Dedifferentiated amniotic fluid mesenchymal stem cell (primary cell): ENCODE results near the gene EHMT1.
A peak's percentile ranks its signal among the peaks of the same experiment; 100 is the strongest.
"Not testable (repeated sequence)": the region's sequence is repeated elsewhere in the genome, so short reads cannot be mapped to it uniquely, and the experiment has no call there.

Experiments used
- DNase-seq: peaks from one replicate; pipeline ENCODE4 v3.0.0-alpha.2; 2016; ENCODE audit errors: extremely low spot score

EHMT1 gene

GRCh38 chr9:137590469-137591383 is 28.1 kb upstream of the EHMT1 start, which contains the start of gene ZMYND19:
Gene ZMYND19 (minus strand): TSS chr9:137590512. CDS start chr9:137590263, 249 bp downstream.
- peak; percentile 77 for DNase-seq

- no peak for DNase-seq
Observed at GRCh38 chr9:137592767-137593166, 26.0 kb upstream of the EHMT1 start.

DNA sequence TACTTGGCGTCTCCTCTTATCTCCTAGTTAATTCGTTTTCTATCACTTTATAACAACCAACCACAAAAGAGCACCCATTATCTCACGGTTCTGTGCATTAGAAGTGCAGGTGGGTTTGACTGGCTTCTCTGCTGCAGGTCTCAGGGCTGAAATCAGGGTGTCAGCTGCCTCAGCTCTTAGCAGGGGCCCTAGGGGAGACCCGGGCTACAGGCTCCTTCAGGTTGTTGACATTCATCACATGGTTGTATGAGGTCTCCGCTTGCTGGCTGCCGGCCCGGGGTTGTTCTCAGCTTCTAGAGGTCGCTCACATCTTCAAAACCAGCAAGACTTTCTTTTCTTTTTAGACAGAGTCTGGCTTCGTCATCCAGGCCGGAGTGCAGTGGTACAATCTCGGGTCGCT is 25.6 kb upstream of the EHMT1 start:
- no peak for DNase-seq

DNA sequence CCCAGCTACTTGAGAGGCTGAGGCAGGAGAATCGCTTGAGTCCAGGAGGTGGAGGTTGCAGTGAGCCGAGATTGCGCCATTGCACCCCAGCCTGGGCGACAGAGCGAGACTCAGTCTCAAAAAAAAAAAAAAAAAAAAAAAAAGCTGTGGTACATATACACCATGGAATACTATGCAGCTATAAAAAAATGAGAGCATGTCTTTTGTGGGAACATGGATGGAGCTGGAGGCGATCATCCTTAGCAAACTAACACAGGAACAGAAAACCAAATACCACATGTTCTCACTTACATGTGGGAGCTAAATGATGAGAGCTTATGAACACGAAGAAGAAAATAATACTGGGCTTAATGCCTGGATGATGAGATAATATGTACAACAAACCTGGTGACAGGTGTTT is 22.2 kb upstream of the EHMT1 start:
- DNase-seq: not testable (repeated sequence)

DNA sequence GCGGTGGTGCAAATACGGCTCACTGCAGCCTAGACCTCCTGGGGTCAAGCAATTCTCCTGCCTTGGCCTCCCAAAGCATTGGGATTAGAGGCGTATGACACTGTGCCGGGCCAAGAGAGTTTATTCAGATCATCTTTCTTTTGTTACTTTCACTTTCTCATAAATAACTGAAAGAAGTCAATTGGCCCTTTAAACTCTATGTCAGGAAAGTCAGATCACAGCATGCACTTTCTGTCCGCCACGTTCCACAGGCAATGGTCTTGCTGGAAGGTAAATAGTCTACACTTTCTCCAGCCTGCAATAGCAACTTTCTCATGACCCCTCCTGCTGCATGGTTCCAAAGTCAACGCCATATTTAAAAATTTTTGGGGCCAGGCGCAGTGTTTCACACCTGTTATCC is 19.9 kb upstream of the EHMT1 start:
- no peak for DNase-seq

DNA sequence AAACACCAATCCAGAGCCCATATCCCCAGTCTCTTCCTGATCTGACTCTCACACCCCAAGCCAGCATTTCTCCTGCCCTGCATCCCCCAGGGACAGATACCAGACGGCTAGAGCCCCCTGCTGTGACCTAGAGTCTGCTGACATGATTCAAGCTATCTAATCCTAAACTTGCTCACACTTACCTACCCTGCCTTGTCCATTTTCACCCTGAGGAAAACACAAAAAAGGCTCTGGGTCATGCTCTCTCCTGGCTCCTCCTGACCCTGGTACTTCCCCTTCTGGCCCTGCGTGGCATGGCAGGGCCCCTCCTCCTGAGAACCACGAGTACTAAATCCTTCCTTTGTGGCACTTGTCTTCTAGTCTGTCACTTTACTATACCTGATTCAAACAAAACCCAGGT is 16.1 kb upstream of the EHMT1 start:
- DNase-seq: no peak

- DNase-seq: no peak
Observed at GRCh38 chr9:137603879-137604278, 14.9 kb upstream of the EHMT1 start.

DNA sequence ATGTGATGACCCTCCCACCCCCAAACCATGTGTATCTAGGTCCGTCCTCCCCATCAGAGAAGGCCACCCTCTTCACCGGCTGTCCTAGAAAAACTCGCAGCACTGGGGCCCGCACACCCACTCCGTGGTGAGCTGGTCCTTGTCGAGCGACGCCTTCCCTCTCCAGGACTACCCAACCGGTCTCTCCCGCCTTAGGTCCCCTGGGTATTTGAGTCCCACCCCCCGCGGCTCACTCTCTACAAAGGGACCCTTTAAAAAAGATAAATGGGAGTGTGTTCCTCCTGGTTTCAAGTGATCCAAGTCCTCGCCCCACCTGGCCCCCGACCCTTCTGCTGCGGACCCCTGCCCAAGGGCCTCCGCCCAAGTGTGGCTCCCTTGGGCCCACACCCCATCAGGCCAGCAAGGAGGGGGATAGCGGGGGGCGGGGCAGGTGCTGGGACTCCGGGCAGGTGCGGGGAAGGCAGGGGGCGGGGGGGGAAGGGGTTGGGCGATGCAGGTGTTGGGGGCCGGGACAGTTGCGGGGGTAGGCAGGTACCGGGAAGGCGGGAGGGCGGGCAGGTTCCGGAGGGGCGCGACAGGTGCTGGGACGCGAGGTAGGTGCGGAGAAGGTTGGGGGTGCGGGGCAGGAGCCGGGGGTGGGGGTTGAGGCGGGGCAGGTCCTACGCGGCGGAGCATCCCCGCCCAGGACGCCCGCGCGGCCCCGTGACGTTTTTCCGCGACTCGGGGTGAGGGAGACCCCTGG is 14.3 kb upstream of the EHMT1 start:
- DNase-seq: no peak

- DNase-seq: peak; percentile 72
Observed at GRCh38 chr9:137605121-137606004, 13.4 kb upstream of the EHMT1 start, which contains the start of gene ARRDC1. Gene ARRDC1 (plus strand): TSS chr9:137605686. CDS start chr9:137605718, 32 bp downstream.

GRCh38 chr9:137606005-137606621 is 12.7 kb upstream of the EHMT1 start:
- no peak for DNase-seq

DNA sequence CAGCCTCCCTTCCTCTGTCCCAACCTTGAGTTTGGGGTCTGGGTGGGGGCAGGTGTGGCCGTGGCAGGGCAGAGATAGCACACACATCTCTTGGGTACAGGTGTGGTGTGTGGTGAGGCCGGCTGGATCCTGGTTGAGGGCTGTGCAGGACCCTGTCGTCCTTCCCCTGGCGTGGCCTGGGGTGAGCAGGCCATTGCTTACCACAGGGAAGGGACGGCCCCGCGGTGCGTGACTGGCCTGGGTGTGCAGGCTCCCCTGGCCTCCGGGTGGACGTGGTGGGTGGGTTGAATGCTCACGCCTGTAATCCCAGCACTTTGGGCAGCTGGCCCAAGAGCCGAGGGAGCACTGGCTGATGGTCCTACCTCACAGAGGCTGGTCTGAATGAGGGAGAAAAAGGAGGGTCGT is 12.1 kb upstream of the EHMT1 start:
- DNase-seq: no peak

- DNase-seq: no peak
Observed at GRCh38 chr9:137607141-137607857, 11.5 kb upstream of the EHMT1 start.

DNA sequence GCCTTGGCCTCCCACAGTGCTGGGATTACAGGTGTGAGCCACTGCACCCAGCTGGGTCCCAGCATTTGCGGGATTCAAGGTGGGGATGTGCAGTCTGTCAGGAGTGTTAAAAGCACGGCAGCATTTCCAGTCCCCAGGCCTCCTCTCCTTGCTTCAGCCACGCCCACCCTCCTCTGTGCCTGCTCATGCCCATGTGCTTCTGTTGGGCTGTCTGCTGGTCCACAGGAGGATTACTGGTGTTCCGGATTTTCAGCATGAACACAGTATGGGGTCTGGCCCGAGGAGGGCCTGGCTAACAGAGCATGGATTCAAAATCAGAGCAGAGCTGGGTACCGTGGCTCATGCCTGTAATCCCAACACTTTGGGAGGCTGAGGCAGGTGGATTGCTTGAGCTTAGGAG is 7.9 kb upstream of the EHMT1 start:
- DNase-seq: no peak

DNA sequence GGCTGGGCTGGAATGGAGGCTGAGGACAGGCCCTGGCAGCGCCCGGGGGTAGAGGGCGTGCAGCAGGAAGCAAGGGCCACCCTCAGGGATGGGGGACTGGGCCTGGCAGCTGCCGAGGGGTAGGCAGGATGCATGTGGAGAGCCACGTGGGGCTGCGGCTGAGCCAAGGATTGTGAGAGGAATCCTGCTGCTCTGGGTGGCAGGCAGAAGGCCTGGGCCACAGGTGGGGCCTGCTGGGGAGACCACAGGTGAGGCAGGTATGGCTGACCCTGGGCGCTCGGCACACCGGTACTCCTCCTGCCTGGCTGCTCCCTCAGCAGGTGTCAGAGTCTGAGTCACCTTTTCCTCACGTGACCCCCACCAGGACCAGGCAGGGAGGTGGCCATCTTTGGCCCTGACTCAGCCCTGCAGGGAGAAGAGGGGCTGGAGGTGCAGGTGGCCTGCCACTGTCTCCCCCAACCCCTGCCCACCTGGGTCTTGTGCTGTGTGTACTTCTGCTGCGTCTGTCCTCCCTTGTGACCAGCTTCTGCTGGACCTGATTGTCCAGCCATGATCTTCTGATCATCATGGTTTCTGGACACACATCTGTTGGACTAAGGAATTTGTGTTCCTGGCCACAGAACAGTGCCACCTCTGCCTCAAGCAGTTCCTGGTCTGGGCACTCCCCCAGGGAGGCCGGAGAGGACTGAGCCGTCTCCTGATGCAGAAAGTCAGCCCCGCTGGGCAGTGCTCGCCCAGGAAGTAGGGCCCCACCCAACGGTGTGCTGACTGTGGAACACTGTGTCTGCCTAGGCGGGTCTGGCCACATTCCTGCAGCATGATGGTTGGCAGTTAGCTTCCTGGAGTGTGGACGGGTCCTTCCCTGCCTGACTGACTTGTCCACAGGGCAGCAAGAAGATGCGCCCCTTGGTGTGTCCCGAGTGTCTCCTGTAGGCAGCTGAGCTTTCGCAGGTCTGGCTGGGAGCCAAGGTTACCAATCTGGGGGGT is 6.9 kb upstream of the EHMT1 start:
- peak; percentile 37 for DNase-seq

- no peak for DNase-seq
Observed at GRCh38 chr9:137612741-137613142, 6.1 kb upstream of the EHMT1 start.

DNA sequence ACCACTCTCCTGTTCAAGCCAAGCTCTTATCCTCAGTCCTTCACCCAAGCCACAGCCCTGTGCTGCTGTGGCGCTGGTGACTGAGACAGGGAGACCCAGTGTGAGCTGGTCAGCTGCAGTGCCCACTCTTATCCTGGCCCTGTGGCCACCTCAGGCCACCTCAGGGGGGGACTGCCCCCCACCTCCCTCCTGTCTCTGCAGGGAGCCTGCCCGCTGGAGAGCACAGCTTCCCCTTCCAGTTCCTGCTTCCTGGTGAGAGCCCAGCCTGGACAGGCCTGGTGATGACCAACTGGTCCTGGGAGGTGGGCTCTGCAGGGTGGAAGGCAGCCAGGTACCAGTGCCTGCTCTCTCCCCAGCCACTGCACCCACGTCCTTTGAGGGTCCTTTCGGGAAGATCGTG is 5.5 kb upstream of the EHMT1 start:
- no peak for DNase-seq

- no peak for DNase-seq
Observed at GRCh38 chr9:137613738-137614523, 4.9 kb upstream of the EHMT1 start.

- DNase-seq: no peak
Observed at GRCh38 chr9:137614631-137615386, 4.0 kb upstream of the EHMT1 start.
